GM12872 (cell line): ENCODE results near the gene ABCB8.

Experiments used
- CTCF ChIP-seq: IDR thresholded peaks from 3 replicates; pipeline ENCODE4 v1.5.1; 2011; ENCODE audit warnings: low read depth, mild to moderate bottlenecking, low read length, moderate library complexity; ENCODE audit not compliant: insufficient read depth

ABCB8 gene

GRCh38 chr7:151063212-151063561 is 34.9 kb downstream of the ABCB8 start:
- no peak for TF ChIP-seq CTCF

- no peak for TF ChIP-seq CTCF
Observed at GRCh38 chr7:151064454-151064853, 36.2 kb downstream of the ABCB8 start.

GRCh38 chr7:151064993-151065392 is 36.7 kb downstream of the ABCB8 start:
- TF ChIP-seq CTCF = no peak

- TF ChIP-seq CTCF = no peak
Observed at GRCh38 chr7:151065516-151065915, 37.3 kb downstream of the ABCB8 start.

- TF ChIP-seq CTCF = no peak
Observed at GRCh38 chr7:151066273-151066974, 38.2 kb downstream of the ABCB8 start.

GRCh38 chr7:151068069-151068773 is 40.0 kb downstream of the ABCB8 start:
- no peak for TF ChIP-seq CTCF

- no peak for TF ChIP-seq CTCF
Observed at GRCh38 chr7:151069841-151070573, 41.8 kb downstream of the ABCB8 start.
